SW480 (cell line): ENCODE measurements around the gene RMI1.
"Not testable (repeated sequence)": the region's sequence is repeated elsewhere in the genome, so short reads cannot be mapped to it uniquely, and the experiment has no call there.

Experiments used
- DNase-seq: peaks from one replicate; pipeline ENCODE4 v3.0.0-alpha.2; 2016; ENCODE audit warnings: low spot score

Gene RMI1

GRCh38 chr9:84007662-84008061, 27.1 kb downstream of the RMI1 start:
- no peak for DNase-seq

GRCh38 chr9:84024041-84024575, 43.5 kb downstream of the RMI1 start:
- no peak for DNase-seq

GRCh38 chr9:84027201-84027600, 46.6 kb downstream of the RMI1 start:
- no peak for DNase-seq

- DNase-seq, result no peak
Observed at GRCh38 chr9:84031534-84031933, 50.9 kb downstream of the RMI1 start.

- not testable (repeated sequence) for DNase-seq
Observed at GRCh38 chr9:84041857-84042256, 61.3 kb downstream of the RMI1 start.

GRCh38 chr9:84045481-84046097, 65.0 kb downstream of the RMI1 start:
- DNase-seq, result no peak
